Activated CD4-positive, CD25-positive, alpha-beta regulatory T cell treated with anti-CD3 and anti-CD28 coated beads, Interleukin-2, amount 50 U/mL, for 72 hours (primary cell): Measurements from ENCODE around the gene PLD5.
"Not testable (repeated sequence)": the region's sequence is repeated elsewhere in the genome, so short reads cannot be mapped to it uniquely, and the experiment has no call there.

ENCODE experiments used
- DNase-seq: peaks from one replicate; pipeline ENCODE4 v3.0.0; 2021

PLD5 gene

DNA sequence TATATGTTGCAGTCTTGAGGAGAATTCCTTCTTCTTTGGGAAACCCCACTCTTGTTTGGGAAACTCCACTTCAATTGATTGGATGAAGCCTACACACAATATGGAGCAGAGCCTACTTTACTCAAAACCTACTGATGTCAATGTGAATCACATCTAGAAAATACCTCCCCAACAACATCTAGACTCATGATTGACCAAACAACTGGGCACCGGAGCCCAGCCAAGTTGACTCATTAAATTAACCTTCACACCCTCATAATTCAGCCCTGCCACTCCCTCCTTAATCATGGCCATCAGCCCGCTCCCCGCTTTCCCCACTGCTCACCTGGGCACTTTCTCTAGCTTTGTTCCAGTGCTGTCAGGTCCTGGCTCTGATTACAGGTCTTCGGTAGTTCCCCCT, 317.5 kb downstream of the PLD5 start:
- DNase-seq: no peak

DNA sequence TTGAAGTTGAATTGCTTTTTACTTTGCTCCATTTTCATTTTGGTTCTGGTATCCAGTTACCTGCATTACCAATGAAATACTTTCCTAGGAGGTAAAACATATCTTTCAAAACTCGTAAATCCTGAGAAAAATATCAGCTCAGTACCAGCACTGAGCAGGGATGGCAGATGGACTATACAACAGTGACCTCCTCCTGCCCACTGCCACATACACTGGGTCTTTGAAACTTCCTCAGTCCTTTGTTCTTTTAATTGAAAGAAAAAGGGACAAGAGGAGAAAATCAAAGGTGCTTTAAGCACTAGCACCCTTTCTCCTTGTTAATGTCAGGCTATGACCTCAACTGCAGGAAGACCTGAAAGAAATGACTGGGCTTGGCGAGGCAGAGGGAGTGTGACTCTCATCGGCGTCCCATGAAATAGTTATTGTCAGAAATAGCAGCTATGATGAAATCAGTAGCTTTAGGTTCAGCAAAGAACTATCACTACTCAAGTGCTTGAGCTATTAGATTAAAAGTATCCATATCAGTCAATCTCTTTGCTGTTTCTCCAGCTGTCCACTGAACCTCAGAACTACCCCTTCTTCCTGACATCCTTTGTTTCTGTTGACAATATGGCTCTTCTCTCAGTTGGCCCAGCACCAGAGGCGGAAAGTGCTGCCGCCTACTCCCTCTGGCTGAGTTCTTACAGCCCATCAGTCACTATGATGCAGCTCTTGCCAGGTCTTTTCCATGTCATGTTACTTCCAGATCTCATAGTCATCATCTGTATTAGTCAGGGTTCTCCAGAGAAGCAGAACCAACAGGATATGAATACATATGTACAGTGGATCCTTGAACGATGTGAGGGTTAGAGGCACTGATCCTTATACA, 318.6 kb downstream of the PLD5 start:
- DNase-seq: no peak

DNA sequence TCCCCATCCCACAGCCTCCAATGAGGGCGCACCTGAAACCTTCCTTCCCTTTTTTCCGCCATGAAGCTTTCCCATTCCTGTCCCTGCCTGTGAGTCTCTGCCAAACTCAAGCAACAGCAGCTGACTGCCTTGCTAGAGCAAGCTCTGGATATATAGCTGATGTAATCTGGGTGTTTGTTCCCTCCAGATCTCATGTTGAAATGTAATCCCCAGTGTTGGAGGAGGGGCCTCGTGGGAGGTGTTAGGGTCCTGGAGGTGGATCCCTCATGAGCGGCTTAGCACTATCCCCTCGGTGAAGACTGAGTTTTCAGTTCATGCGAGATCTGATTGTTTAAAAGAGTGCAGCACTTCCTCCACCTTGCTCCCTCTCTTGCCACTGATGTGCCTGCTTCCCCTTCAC, 321.2 kb downstream of the PLD5 start:
- DNase-seq: no peak

DNA sequence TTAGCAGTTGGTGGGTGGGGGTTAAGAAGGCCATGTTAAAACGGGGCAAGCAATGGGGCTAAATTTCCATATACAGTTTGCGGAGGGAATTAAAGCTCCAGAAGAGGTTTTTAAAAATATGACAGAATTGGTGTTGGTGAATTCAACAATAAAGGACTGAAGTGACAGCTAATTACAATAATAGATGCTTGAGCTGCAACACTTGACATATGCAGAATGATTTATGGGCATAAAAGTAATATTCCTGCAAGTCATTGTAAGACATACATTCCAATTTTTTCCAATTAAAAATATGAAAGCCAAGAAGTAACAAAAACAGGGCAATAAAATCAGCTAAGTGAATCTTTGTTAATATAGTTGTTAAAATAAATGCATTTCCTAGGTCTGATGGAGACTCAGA, 323.4 kb downstream of the PLD5 start:
- no peak for DNase-seq

DNA sequence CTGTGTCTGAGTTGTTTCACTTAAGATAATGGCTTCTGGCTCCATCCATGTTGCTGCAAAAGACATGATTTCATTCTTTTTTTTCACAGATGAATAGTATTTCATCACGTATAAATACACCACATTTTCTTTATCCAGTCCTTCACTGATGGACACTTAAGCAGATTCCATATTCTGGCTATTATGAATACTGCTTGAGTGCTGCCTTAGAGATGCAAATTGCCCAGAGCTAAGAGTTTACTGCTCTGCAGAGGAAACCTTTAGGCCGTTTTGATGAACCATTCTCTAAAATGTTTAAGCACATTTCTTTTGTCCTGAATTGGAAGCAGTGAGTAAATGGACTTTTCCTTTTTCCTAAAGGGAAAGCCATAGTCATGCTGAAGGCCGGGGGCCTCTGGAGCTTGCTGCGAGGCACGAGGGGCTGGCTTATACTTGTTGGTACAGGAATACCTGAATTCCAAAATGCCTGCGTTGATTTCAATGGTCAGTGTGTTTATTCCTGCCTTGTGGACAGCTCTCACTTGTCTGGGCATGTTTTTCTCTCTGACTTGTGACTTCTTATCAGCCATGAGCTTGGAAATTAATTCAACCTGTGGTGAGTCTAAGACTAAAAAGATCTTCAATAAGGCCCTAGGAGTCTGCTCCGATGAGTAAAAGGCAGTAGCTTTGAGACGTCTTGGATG, 324.6 kb downstream of the PLD5 start:
- no peak for DNase-seq

DNA sequence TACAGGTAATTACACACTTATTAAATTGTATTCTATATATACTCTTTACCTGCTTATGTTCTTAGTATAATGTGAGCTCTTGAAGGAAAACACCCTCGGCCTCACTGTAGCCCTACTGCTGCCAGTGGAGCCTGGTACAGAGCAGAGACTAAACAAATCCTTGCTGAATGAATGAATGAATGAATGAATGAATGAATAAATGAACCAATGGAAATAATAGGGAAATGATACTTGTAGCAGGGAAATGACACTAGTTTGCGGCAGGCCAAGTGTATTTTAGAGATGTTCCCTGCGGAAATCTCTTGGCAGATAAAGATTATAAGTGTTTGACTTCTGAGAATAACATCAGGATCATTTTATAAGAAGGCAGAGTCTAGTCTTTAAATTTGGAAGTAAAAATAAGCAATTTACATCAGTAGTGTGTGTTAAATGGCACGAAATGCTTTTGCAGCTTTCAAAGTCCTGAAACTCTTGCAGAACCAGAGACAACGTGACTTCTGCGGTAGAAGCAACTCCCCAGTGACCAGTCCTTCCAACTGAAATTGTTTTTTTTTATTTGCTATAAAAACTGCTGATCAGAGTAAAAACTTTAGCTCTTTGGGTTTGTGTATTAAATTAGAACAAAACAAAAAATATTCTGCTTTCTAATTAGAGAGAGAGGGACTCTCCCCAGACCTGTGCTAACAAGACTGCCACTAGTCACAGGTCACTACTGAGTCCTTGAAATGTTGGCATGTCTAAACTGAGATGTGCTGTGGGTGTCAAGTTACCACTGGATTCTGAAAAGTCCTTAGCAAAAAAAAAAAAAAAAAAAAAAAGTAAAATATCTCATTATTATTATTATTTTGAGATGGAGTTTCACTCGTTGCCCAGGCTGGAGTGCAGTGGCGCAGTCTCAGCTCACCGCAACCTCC, 326.3 kb downstream of the PLD5 start:
- no peak for DNase-seq

DNA sequence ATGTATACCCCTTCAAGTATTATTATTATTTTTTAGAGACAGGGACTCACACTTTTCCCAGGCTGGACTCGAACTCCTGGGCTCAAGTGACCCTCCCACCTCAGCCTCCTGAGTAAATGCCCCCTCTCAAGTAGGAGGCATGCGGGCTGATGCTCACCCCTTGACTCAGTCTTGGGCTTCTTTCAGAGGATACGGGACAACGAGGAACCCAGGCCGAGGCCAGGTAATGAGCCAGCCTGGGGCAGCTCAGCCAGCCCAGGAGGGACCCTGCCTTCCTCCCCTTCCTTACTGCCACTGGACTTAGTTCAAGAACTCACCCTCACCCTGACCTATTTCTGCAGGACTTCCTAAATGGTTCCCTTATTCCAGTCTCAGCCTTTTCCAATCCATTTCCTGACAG, 327.6 kb downstream of the PLD5 start:
- DNase-seq: no peak

DNA sequence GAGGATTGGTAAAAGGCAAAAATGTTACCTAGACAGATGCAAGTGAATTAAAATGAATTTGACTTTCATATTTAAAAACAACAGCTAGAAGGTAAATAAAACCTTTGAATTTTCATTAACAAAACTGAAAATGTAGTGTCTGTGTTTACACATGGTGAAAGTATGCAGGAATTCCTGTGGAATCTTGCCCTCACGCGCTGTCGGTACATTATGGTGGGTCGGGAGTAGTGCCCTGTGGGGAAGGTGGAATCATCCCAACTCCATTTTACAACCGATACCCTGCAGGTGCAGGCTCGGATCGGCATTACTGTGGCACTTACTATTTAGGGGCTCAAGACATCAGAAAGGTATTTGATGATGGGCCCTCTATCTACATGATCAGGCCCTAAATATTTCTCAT, 328.4 kb downstream of the PLD5 start:
- DNase-seq: no peak

DNA sequence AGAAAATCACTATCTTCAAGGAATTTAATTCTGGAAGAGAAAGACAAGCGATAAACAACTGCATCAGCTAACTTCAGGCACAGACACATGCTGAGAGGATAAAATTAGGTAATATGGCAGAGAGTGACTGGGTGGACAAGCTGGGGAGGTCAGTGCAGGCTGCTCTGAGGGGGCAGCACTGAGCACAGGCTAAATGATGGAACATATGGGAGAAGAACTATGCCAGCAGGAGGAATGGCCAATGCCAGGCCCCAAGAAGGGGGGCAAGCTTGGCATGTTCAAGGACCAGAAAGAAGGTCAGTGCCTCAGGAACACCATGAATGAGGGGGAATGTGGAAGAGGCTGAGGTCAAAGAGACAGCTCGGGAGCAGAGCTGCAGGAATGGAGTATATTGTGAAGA, 334.9 kb downstream of the PLD5 start:
- DNase-seq: no peak

DNA sequence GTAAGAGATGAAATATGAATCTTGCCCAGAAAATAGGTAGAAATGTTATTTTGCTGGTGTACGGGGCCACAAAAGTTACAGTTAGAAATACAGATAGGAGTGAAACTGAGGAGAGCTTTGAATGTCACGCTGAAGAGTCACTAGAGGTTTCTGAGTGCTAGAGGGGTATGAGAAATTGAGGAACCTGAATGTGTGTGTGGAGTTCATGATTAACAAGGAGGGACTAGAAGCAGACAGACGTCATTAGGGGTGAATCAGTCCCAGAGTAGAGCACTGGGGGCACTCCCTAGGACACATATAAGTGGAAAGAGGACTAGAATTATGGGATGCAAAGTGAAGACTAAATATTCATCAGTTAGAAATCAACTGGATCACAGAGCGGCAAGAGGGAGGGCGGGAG, 336.7 kb downstream of the PLD5 start:
- no peak for DNase-seq

DNA sequence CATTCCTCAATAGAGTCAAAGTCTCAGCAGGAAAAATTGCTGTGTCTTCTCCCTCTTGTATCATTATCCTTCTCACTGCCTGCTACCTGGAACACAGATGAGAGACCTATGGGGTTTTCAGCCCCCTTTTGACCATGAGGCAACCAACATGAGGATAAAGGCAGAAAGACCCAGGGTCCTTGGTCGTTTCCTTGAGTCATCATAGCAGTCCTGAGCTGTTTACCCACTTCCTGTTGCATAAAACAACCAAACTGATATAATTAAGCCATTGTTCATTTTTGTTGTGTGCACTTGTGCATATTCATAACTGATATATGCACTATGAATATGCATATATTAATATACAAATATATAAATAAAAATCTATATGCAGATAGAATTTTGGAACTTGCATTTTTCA, 337.3 kb downstream of the PLD5 start:
- DNase-seq: no peak

DNA sequence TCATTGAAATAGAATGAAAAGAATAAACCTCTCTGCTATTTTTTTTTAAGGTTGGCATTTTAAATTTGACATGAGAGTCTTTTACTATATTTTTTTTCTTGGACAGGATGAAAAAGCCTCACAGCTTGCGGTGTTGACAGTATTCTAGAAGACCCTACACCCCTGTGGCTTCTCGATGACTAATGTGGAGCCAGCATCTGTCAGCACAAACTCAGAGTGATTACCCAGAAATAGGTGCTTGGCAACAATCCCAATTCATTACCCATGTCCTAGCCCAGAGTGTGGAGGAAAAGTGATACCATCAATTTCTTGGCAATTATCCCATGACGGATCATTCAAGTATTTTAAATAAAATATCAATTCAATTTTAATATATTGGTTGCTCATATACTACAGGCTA, 338.8 kb downstream of the PLD5 start:
- DNase-seq: no peak

DNA sequence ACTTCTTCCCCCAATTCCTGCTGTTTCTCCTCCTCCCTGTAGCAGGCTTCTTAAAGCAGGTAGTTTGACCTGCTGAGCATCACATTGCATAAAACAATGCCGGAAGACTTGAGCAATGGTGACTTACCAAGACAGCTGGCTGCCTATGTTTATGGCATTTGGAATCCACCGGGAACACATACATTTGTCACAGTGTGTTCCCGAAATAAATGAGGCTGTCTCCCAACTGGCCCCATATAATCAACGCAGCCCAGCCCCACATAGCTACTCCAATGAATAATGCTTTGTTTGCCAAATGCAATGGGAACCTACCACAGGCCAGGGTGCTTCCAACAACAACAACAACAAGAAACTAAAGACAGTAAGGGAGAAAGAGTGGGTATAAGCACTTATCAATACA, 339.5 kb downstream of the PLD5 start:
- no peak for DNase-seq

DNA sequence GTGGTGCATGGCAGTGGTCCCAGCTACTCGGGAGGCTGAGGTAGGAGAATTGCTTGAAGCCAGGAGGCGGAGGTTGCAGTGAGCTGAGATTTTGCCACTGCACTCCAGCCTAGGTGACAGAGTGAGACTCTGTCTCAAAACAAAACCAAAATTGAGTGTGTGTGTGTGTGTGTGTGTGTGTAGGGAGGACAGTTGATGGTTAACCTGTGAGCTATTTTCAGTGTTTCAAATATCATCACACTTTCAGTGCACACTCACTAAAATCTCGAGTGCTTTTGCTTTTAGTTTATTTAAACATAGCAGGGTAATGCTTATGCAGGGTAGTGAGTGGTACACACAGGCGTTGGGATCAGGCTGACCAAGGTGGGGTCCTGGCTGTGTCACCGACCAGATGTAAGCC, 344.7 kb downstream of the PLD5 start:
- DNase-seq: not testable (repeated sequence)

DNA sequence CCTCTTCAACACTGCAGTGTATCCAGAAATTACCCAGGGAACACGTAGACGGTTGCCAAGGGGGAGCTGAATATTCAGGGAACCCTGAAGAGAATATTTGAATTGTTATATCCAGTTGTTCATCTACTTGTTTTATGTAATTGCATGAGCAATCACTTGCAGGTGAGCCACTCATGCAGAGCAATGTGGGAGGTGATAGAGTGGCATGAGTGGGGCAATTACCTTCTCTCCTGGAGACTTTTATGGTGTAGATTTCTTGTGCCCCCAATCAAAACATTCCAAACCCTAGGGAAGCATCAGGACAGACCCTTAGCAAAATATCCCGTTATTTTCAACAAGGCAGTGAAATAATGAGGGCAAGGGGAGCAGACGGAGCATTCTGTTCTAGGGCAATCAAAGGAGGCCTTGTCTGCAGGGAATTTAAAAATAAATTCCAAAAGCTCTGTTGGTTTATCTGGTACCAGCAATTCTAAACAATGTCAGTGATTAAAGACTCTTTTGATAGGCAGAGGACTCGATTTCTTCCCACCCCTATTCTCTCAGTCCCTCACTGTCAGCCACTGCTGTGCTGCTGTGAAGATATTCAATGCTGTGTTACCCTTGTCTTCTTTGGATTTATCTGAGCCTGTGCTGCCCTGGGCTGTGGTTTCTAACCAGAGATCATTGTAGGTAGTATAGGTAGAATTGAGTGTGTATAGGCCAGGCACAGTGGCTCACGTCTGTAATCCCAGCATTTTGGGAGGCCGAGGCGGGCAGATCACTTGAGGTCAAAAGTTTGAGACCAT, 345.4 kb downstream of the PLD5 start:
- no peak for DNase-seq

DNA sequence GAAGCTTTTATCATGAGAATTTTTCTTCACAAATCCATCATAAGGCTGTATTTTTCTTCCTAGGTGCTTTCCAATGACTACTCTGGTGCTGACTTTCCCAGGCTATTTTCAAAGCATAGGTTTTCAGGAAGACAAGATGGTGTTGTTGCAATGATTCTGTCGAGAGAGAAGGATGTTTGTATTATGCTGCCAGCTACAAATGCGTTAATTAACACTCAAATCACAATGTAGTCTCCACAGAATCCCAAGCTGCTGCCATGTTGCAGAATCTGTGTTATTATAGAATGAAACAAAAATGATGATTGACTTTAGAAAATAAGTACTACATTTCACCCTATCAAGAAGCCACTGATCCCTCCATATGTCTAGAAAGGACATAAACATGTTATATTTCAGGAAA, 346.1 kb downstream of the PLD5 start:
- DNase-seq: no peak

DNA sequence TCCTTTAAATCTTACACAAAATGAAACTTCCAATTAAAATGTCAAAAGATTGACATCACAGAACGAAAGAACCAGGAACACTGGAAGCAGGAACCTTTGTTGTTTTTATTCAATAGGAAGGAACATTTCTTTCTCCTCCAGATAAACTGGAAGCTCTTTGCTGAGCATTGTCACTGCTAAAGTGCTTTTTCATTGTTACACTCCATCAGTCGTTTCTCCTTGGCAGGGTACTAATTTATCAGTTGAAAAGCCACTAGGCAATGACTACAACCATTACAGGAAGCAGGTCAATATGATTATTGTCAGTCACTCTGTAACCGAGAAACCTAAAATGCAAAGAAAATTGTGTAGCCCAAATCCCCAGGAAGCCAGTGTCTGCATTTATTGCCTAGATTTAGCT, 362.4 kb downstream of the PLD5 start:
- no peak for DNase-seq

DNA sequence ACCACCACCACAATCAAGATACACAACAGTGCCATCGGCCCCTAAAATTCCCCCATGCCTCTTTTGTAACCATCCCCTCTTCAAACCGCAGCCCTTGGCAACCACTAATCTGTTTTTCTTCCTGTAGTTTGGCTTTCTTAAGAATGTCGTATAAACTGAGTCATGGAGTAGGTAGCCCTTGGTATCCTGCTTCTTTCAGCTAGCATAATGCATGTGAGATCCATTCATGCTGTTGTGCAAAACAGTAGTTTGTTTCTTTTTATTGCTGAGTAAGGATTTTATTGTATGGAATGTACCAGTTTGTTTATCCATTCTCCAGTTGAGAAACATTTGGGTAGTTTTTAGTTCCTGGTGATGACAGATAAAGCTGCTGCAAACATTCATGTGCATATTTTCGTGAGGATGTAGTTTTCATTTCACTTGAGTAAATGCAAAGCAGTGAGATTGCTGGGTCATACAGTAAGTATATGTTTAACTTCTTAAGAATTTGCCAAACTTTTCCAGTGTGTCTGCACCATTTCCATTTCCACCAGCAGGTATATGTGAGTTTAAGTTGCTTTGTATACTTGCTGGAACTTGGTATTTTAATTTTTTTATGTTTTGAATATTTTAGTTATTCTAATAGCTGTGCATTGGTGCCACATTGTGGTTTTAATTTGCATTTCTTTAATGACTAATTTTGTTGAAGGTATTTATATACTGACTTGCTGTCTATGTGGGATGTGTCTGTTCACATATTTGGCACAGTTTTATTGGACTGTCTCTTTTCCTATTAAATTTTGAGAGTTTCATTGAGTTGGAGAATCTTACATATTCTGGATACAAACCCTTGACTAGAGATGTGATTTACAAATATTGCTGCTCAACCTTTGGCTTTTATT, 377.2 kb downstream of the PLD5 start:
- no peak for DNase-seq

DNA sequence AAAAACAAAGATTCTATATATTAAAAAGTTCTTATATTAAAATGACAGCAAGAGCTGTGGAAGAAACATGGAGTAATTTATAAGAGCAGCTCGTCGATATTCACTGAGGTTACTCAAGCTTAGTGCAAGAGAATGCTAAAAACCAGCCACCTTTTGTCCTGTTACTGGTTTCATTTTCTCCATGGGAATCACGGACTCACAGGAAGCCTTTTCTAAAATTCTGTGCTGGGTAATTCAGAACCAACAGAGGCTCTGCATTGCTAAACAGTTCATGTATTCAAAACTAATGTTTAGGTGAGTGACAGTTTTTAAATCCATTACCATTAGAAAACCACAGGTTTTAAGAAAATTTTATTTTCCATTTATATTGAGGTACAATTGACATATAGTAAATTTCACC, 377.8 kb downstream of the PLD5 start:
- DNase-seq: no peak

DNA sequence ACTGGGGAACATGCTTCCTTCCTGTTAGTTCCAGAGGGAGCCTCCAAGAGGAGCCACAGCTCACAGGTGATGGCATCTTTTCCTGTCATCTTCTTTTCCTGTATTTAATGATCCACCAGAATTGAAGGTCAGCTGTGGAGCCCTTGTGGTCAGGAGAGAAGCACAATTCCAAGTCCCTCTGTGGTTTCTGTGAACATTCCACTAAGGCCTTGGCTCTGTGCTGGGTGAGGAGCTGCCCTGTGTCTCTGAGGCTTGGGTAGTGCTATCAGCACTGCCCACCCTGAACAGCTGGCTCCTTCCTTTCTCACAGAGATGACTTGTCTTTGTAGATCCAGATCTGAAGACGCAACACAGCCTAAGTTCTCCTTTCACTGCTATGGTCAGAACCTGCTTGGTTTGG, 383.7 kb downstream of the PLD5 start:
- no peak for DNase-seq

DNA sequence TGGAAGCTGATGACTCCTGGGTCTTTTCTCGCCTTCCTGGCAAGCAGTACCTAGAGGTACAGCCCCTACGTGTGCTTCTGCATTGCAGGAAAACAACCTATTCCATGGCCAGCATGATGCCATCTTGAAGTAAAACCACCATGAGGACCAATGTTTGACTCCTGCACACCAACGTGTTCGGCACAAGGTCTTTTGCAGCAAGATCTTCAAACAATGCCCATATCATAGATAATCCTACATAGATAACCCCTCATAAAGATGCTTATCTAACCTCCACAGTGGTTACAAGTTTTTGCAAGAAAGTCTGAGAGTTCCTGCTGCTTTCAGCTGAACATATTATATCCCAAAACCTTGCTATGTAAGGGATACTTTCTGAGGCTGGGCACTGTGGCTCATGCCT, 384.5 kb downstream of the PLD5 start:
- no peak for DNase-seq

DNA sequence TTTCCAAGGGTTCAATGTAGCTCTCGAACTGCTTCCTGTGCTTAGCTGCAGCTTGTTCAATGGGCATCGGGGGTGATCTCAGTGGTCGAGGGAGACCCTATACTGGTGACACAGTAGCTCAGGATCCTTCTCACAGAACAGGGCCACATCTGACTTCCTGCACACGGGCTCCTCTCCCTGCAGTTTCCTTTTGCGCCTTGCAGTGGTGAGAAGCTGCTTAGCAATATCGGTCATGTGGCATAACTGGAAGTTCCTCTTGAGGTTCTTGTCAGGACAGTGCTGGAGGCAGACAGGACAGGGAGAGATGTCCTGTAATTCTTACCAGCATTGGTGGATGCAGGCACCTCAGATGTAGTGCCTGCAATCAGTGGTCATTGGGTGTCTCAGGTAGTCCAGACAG, 385.1 kb downstream of the PLD5 start:
- no peak for DNase-seq
